ENCODE measurements around the gene RAB37. TPM values are rescaled to one million over a fixed set of nuclear protein-coding genes. Genes with fewer than 3 reads are reported as not detected.

The RAB37 gene
- polyA plus RNA-seq, 1 experiment: 0.21 TPM

DNA sequence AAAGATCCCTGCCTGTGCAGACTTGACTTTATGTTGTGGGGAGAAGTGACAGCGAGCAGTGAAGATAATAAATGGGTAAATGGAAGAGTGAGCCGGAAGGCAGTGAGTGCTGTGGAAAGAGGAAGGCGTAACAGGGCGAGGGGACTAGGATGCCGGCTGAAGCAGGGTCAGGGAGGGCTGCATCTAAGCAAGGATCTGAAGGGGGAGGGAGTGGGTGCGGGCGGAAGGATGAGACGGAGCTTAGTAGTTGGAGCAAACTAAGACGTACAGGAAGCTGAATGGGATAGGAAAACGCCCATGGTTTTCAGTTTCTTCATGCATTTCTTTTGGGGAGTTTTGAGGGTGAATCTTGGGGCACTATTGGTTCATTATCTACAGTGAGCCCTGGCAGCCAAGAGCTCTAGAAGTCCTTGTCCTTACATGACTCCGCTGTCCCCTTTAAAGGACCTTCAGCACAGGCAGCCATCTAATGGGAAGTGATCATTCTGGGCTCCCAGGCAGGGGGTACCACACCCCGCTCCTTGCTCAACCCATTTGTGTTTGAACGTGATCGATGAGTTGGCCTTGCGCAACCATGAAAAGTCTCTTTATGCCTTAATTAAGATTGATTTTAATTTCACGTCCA lies 49.5 kb downstream of the RAB37 start:
- DNase-seq (ENCODE audit: low read depth, low spot score): no peak
- no peaks in the 10 kb centered on the region for H3K27me3 ChIP-seq (ENCODE audit: control insufficient read depth, insufficient read depth, low read length)
- TF ChIP-seq, protein P1, sequence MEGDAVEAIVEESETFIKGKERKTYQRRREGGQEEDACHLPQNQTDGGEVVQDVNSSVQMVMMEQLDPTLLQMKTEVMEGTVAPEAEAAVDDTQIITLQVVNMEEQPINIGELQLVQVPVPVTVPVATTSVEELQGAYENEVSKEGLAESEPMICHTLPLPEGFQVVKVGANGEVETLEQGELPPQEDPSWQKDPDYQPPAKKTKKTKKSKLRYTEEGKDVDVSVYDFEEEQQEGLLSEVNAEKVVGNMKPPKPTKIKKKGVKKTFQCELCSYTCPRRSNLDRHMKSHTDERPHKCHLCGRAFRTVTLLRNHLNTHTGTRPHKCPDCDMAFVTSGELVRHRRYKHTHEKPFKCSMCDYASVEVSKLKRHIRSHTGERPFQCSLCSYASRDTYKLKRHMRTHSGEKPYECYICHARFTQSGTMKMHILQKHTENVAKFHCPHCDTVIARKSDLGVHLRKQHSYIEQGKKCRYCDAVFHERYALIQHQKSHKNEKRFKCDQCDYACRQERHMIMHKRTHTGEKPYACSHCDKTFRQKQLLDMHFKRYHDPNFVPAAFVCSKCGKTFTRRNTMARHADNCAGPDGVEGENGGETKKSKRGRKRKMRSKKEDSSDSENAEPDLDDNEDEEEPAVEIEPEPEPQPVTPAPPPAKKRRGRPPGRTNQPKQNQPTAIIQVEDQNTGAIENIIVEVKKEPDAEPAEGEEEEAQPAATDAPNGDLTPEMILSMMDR (IDR thresholded peaks at IDR 0.05; ENCODE audit: low read depth, low read length): no peak
- H3K4me3 ChIP-seq (ENCODE audit: low read depth, low read length): no peak overlapping the region
- ChIA-PET POLR2A (no interaction called here), CTCF (interaction anchor here (1.7 kb wide), 1 partner anchor 79 kb away, joined by 7 read pairs; no protein-coding TSS in a partner anchor)
- no peak overlapping the region for H3K27ac ChIP-seq (ENCODE audit: low read depth, low read length)
- H3K9me3 ChIP-seq (ENCODE audit: control insufficient read depth, insufficient read depth, low read length): no peaks in the 10 kb centered on the region

- POLR2A ChIA-PET: no interaction called here
- H3K9me3 ChIP-seq (ENCODE audit: control insufficient read depth, insufficient read depth, low read length): no peaks in the 10 kb centered on the region
- H3K27me3 ChIP-seq (ENCODE audit: control insufficient read depth, insufficient read depth, low read length): no peaks in the 10 kb centered on the region
- H3K27ac ChIP-seq (ENCODE audit: low read depth, low read length): no peak overlapping the region
- CTCF ChIA-PET: interaction anchor here (0.6 to 9.0 kb wide), 43 partner anchors 8 to 1990 kb away, joined by 3 to 198 read pairs (median 5); partner anchors contain the start of genes GRIN2C, NAT9 and OTOP2
- H3K4me3 ChIP-seq (ENCODE audit: low read depth, low read length): no peak overlapping the region
- DNase-seq (ENCODE audit: low read depth, low spot score): no peak
- TF ChIP-seq, protein P1 (IDR thresholded peaks at IDR 0.05; ENCODE audit: low read depth, low read length): no peak
Measured at GRCh38 chr17:74790161-74791058, 53.4 kb downstream of the RAB37 start.

DNA sequence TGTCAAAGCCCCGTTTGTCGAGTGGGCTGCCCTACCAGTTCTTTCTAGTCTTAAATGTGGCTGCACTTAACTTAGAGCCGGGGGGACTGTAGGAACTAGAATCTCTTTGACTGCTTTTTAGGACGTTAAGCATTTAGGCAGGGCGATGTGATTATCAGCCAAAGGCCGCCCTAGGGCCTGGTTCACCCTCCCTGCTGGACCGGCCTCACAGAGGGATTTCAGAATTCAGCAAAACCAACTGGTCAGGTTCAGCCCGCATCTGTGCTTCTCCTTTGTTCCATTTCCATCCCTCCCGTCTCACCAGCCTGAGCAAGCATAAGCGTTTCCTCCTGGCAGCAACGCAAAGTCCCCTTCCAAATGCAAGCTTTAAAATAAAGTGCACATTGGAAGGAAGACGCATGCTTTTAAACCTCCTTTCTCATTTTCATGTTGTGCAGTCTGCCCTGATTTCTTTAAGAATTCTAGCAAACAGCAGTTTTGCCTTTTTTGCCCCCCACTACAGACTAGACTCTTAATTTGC lies 55.6 kb downstream of the RAB37 start:
- CTCF ChIA-PET: interaction anchor here (0.6 to 9.0 kb wide), 13 partner anchors 13 to 165 kb away, joined by 3 to 198 read pairs (median 21); partner anchors contain the start of genes GRIN2C, NAT9 and OTOP2
- Histone ChIP-seq H3K27me3 (ENCODE audit: control insufficient read depth, insufficient read depth, low read length) (no peaks in the 10 kb centered on the region), H3K9me3 (ENCODE audit: control insufficient read depth, insufficient read depth, low read length) (no peaks in the 10 kb centered on the region), H3K4me3 (ENCODE audit: low read depth, low read length) (no peak overlapping the region), H3K27ac (ENCODE audit: low read depth, low read length) (no peak overlapping the region)
- POLR2A ChIA-PET: no interaction called here
- DNase-seq (ENCODE audit: low read depth, low spot score): no peak
- TF ChIP-seq, protein P1 (IDR thresholded peaks at IDR 0.05; ENCODE audit: low read depth, low read length): no peak

GRCh38 chr17:74795327-74796020 lies 58.4 kb downstream of the RAB37 start:
- DNase-seq (ENCODE audit: low read depth, low spot score): no peak
- Histone ChIP-seq H3K9me3 (ENCODE audit: control insufficient read depth, insufficient read depth, low read length) (no peaks in the 10 kb centered on the region), H3K27me3 (ENCODE audit: control insufficient read depth, insufficient read depth, low read length) (no peaks in the 10 kb centered on the region), H3K27ac (ENCODE audit: low read depth, low read length) (no peak overlapping the region), H3K4me3 (ENCODE audit: low read depth, low read length) (no peak overlapping the region)
- POLR2A ChIA-PET: no interaction called here
- TF ChIP-seq, protein P1 (IDR thresholded peaks at IDR 0.05; ENCODE audit: low read depth, low read length): no peak
- CTCF ChIA-PET: interaction anchor here (9.0 kb wide), 1 partner anchor 69 kb away, joined by 198 read pairs; no protein-coding TSS in a partner anchor
